ENCODE data around the gene VIT. TPM values are rescaled to one million over a fixed set of nuclear protein-coding genes. Genes with fewer than 3 reads are reported as not detected.

Gene VIT
- total RNA-seq, 120 experiments from 2014 or later = 0.21 to 2.7 (median 0.91) TPM; not detected in 4

Other genes with a start within 250 kb of the VIT start
- 100 to 1,000 TPM in 9 of 120 experiments, 10 to 100 TPM in 111; 57.1 to 108 (median 87.8) TPM for gene FEZ2, start 98.5 kb upstream of the VIT start, total RNA-seq